HepG2 (cell line): ENCODE results near the gene HDLBP. TPM values are rescaled to one million over a fixed set of nuclear protein-coding genes. Genes with fewer than 3 reads are reported as not detected.

Experiments used
- EED ChIP-seq: sonication (generic); formaldehyde crosslinking; IDR thresholded peaks from 2 replicates; pipeline ENCODE4 v1.5.0; 2020; ENCODE audit warnings: mild to moderate bottlenecking, missing genetic modification reagents
- EZH2 ChIP-seq: conservative IDR thresholded peaks from 2 replicates; pipeline ENCODE4 v1.6.1; 2012; ENCODE audit warnings: mild to moderate bottlenecking, low read depth, low read length, moderate library complexity
- GATA4 ChIP-seq: sonication (generic); IDR thresholded peaks from 2 replicates; pipeline ENCODE4 v1.6.1; 2016; ENCODE audit warnings: antibody characterized with exemption, low read depth, borderline replicate concordance
- GATAD1 ChIP-seq: IDR thresholded peaks from 2 replicates; pipeline ENCODE4 v1.6.1; 2016; ENCODE audit warnings: missing genetic modification reagents, missing compliant biosample characterization
- HCFC1 ChIP-seq: fragments of 150-350 bp; IDR thresholded peaks from 2 replicates; pipeline ENCODE4 v1.6.1; 2014; ENCODE audit warnings: low read depth, low read length
- ISL2 ChIP-seq: sonication (generic); formaldehyde crosslinking; IDR thresholded peaks from 2 replicates; pipeline ENCODE4 v1.5.0; 2020; ENCODE audit warnings: missing genetic modification reagents
- JARID2 ChIP-seq: sonication (generic); formaldehyde crosslinking; IDR thresholded peaks from 2 replicates; pipeline ENCODE4 v1.8.1; 2023; ENCODE audit warnings: missing genetic modification reagents, inconsistent platforms; ENCODE audit not compliant: insufficient replicate concordance
- KDM3A ChIP-seq: IDR thresholded peaks from 2 replicates; pipeline ENCODE4 v1.6.1; 2018; ENCODE audit warnings: low read depth, missing compliant biosample characterization
- KDM4B ChIP-seq: sonication (generic); formaldehyde crosslinking; IDR thresholded peaks from 2 replicates; pipeline ENCODE4 v1.4.0; 2020; ENCODE audit warnings: missing genetic modification reagents
- NR2F6 ChIP-seq, 2 experiments: IDR thresholded peaks; 2 replicates each; pipeline ENCODE4 v1.6.1; 2016; ENCODE audit warnings: antibody characterized with exemption in 1 of 2, mild to moderate bottlenecking in 1 of 2
- ZNF484 ChIP-seq: sonication (generic); formaldehyde crosslinking; IDR thresholded peaks from 2 replicates; pipeline ENCODE4 v1.5.1; 2020; ENCODE audit warnings: mild to moderate bottlenecking, low read depth, missing genetic modification reagents, borderline replicate concordance
- ZNF580 ChIP-seq: IDR thresholded peaks from 2 replicates; pipeline ENCODE4 v1.6.1; 2016; ENCODE audit warnings: low read depth, borderline replicate concordance
- ZNF616 ChIP-seq: sonication (generic); formaldehyde crosslinking; IDR thresholded peaks from 2 replicates; pipeline ENCODE4 v1.5.0; 2020; ENCODE audit warnings: low read depth, mild to moderate bottlenecking, missing genetic modification reagents
- ZNF709 ChIP-seq: sonication (generic); formaldehyde crosslinking; IDR thresholded peaks from 2 replicates; pipeline ENCODE4 v1.5.0; 2020; ENCODE audit warnings: mild to moderate bottlenecking, missing genetic modification reagents
- polyA plus RNA-seq, 8 experiments: library from polyadenylated mRNA; depleted of rRNA in 3 of 8; stranded (reverse) in 7 of 8; unstranded in 1 of 8; fragments of >200 nt; fragmentation: Illumina TruSeq in 4 of 8; extraction: Trizol in 4 of 8; gene quantifications; 2 replicates each; pipeline versions ENCODE4 v1.2.1 to v1.2.3, GENCODE V29; 2011 to 2016; ENCODE audit warnings: low read depth in 4 of 8, missing spikeins in 1 of 8, mixed read lengths in 1 of 8; ENCODE audit not compliant: insufficient read depth in 1 of 8
- total RNA-seq, 5 experiments: library from RNA; depleted of rRNA; stranded (reverse); fragments of >200 nt; fragmentation: Illumina TruSeq; extraction: Trizol; gene quantifications; 2 replicates each; pipeline ENCODE4 v1.2.3, GENCODE V29; 2016; ENCODE audit warnings: low read depth in 1 of 5
- TF ChIP-seq, protein P1 (sequence below): sonication (generic); formaldehyde crosslinking; IDR thresholded peaks from 2 replicates; pipeline ENCODE4 v1.9.0; 2021; ENCODE audit warnings: mild to moderate bottlenecking, missing genetic modification reagents
- TF ChIP-seq, protein P2 (sequence below): sonication (generic); formaldehyde crosslinking; IDR thresholded peaks from 2 replicates; pipeline ENCODE4 v1.4.0; 2020; ENCODE audit warnings: mild to moderate bottlenecking, missing genetic modification reagents
- TF ChIP-seq, protein P3 (sequence below): sonication (generic); formaldehyde crosslinking; IDR thresholded peaks from 2 replicates; pipeline ENCODE4 v1.4.0; 2020; ENCODE audit warnings: mild to moderate bottlenecking, low read depth, missing genetic modification reagents

HDLBP gene
- total and polyA plus RNA-seq, 2 of the 13 experiments (the other 11 are each of a cell fraction or from before 2014, with no cell fraction given), result 464 to 707 TPM

- TF ChIP-seq, protein P1, sequence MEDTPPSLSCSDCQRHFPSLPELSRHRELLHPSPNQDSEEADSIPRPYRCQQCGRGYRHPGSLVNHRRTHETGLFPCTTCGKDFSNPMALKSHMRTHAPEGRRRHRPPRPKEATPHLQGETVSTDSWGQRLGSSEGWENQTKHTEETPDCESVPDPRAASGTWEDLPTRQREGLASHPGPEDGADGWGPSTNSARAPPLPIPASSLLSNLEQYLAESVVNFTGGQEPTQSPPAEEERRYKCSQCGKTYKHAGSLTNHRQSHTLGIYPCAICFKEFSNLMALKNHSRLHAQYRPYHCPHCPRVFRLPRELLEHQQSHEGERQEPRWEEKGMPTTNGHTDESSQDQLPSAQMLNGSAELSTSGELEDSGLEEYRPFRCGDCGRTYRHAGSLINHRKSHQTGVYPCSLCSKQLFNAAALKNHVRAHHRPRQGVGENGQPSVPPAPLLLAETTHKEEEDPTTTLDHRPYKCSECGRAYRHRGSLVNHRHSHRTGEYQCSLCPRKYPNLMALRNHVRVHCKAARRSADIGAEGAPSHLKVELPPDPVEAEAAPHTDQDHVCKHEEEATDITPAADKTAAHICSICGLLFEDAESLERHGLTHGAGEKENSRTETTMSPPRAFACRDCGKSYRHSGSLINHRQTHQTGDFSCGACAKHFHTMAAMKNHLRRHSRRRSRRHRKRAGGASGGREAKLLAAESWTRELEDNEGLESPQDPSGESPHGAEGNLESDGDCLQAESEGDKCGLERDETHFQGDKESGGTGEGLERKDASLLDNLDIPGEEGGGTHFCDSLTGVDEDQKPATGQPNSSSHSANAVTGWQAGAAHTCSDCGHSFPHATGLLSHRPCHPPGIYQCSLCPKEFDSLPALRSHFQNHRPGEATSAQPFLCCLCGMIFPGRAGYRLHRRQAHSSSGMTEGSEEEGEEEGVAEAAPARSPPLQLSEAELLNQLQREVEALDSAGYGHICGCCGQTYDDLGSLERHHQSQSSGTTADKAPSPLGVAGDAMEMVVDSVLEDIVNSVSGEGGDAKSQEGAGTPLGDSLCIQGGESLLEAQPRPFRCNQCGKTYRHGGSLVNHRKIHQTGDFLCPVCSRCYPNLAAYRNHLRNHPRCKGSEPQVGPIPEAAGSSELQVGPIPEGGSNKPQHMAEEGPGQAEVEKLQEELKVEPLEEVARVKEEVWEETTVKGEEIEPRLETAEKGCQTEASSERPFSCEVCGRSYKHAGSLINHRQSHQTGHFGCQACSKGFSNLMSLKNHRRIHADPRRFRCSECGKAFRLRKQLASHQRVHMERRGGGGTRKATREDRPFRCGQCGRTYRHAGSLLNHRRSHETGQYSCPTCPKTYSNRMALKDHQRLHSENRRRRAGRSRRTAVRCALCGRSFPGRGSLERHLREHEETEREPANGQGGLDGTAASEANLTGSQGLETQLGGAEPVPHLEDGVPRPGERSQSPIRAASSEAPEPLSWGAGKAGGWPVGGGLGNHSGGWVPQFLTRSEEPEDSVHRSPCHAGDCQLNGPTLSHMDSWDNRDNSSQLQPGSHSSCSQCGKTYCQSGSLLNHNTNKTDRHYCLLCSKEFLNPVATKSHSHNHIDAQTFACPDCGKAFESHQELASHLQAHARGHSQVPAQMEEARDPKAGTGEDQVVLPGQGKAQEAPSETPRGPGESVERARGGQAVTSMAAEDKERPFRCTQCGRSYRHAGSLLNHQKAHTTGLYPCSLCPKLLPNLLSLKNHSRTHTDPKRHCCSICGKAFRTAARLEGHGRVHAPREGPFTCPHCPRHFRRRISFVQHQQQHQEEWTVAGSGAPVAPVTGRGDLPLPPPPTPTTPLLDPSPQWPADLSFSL (CRISPR knock-in tag), result peak; percentile 28; the same call in 1 of the 2 replicates
- TF ChIP-seq GATA4 (no peak), KDM4B (CRISPR knock-in tag) (no peak; the same call in 1 of the 2 replicates), ZNF484 (no peak), JARID2 (CRISPR knock-in tag) (peak; percentile 26), KDM3A (peak; percentile 78; the same call in 1 of the 2 replicates), HCFC1 (no peak), ZNF709 (CRISPR knock-in tag) (peak; percentile 76; the same call in 1 of the 2 replicates), EED (CRISPR knock-in tag) (0 out of 2 replicates have a peak, but pooled peaks have one; percentile 52), ZNF616 (peak; percentile 5), ISL2 (CRISPR knock-in tag) (peak; percentile 61), NR2F6 (IDR thresholded peaks at IDR 0.05) (peak; percentile 18), NR2F6 (CRISPR knock-in tag; IDR thresholded peaks at IDR 0.05) (peak; percentile 64), EZH2 (no peak), GATAD1 (CRISPR knock-in tag) (peak; percentile 32; the same call in 1 of the 2 replicates), ZNF580 (CRISPR knock-in tag) (0 out of 2 replicates have a peak, but pooled peaks have one; percentile 23)
- TF ChIP-seq, protein P2, sequence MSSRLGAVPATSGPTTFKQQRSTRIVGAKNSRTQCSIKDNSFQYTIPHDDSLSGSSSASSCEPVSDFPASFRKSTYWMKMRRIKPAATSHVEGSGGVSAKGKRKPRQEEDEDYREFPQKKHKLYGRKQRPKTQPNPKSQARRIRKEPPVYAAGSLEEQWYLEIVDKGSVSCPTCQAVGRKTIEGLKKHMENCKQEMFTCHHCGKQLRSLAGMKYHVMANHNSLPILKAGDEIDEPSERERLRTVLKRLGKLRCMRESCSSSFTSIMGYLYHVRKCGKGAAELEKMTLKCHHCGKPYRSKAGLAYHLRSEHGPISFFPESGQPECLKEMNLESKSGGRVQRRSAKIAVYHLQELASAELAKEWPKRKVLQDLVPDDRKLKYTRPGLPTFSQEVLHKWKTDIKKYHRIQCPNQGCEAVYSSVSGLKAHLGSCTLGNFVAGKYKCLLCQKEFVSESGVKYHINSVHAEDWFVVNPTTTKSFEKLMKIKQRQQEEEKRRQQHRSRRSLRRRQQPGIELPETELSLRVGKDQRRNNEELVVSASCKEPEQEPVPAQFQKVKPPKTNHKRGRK (CRISPR knock-in tag), result no peak
- TF ChIP-seq, protein P3, sequence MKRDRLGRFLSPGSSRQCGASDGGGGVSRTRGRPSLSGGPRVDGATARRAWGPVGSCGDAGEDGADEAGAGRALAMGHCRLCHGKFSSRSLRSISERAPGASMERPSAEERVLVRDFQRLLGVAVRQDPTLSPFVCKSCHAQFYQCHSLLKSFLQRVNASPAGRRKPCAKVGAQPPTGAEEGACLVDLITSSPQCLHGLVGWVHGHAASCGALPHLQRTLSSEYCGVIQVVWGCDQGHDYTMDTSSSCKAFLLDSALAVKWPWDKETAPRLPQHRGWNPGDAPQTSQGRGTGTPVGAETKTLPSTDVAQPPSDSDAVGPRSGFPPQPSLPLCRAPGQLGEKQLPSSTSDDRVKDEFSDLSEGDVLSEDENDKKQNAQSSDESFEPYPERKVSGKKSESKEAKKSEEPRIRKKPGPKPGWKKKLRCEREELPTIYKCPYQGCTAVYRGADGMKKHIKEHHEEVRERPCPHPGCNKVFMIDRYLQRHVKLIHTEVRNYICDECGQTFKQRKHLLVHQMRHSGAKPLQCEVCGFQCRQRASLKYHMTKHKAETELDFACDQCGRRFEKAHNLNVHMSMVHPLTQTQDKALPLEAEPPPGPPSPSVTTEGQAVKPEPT (CRISPR knock-in tag), result 0 out of 2 replicates have a peak, but pooled peaks have one; percentile 47
Observed at GRCh38 chr2:241224018-241224850, 91.2 kb downstream of the HDLBP start (continued).
